GM12878 (cell line): ENCODE results near the gene TKTL1. TPM values are rescaled to one million over a fixed set of nuclear protein-coding genes. Genes with fewer than 3 reads are reported as not detected.

Experiments
- ATAC-seq: fragments of 200-7000 bp; cut with Tn5 transposase; 3 replicates; pipeline ENCODE4 v1.9.1; 2020; ENCODE audit warnings: mild to moderate bottlenecking, moderate library complexity
- BruUV-seq: library from RNA; stranded (reverse); fragments of 400-500 nt; replicated peaks from 2 replicates; lab custom pipeline; 2021; lab: Mats Ljungman, UMichigan
- CTCF ChIA-PET: fragments of 300-600 bp; sonication (Branson Sonifier 250); formaldehyde crosslinking; extraction: SDS; loops from one replicate; lab custom pipeline; 2021; ENCODE audit warnings: inconsistent platforms; lab: Yijun Ruan, JAX
- POLR2A ChIA-PET: fragments of 350-600 bp; formaldehyde crosslinking; extraction: SDS; loops from one replicate; lab custom pipeline; 2021; ENCODE audit warnings: inconsistent platforms; lab: Charles Lee
- RAD21 ChIA-PET: fragments of 300-600 bp; sonication (Branson Sonifier 250); formaldehyde crosslinking; loops from one replicate; lab custom pipeline; 2023; ENCODE audit warnings: antibody characterized with exemption; ENCODE audit not compliant: unreplicated experiment; lab: Charles Lee
- SMC1A ChIA-PET: fragments of 300-600 bp; sonication (Branson Sonifier 250); formaldehyde crosslinking; loops from one replicate; lab custom pipeline; 2023; ENCODE audit not compliant: unreplicated experiment, uncharacterized antibody; lab: Charles Lee
- DNase-seq: peaks from one replicate; pipeline ENCODE4 v3.0.0-alpha.2; 2011; ENCODE audit warnings: low read depth, low spot score
- FAIRE-seq: peaks from 3 replicates; lab custom pipeline; 2011; peaks lifted over from hg19 to GRCh38; lab: Jason Lieb, UNC
- H2AFZ ChIP-seq: 2 replicates; pipeline ENCODE4 v1.6.0; 2011; ENCODE audit warnings: low read depth, low read length, control low read depth; ENCODE audit not compliant: control insufficient read depth
- H3K27ac ChIP-seq: 2 replicates; pipeline ENCODE4 v1.5.1; 2011; ENCODE audit warnings: control low read depth; ENCODE audit not compliant: control insufficient read depth, insufficient read depth
- H3K27me3 ChIP-seq, 2 experiments: replicated peaks in 1 of 2; 2 replicates each; pipeline versions ENCODE4 v1.6.0 to v1.6.1; 2011; ENCODE audit warnings: low read length in 1 of 2; ENCODE audit not compliant: control insufficient read depth in 2 of 2, insufficient read depth in 2 of 2
- H3K36me3 ChIP-seq, 2 experiments: 2 replicates each; pipeline ENCODE4 v1.5.1; 2011; ENCODE audit warnings: low read length in 1 of 2; ENCODE audit not compliant: control insufficient read depth in 2 of 2, insufficient read depth in 2 of 2
- H3K4me1 ChIP-seq: 2 replicates; pipeline ENCODE4 v1.6.1; 2011; ENCODE audit warnings: mild to moderate bottlenecking, low read length, moderate library complexity, mixed read lengths; ENCODE audit not compliant: control insufficient read depth, insufficient read depth
- H3K4me2 ChIP-seq: 2 replicates; pipeline ENCODE4 v1.6.0; 2011; ENCODE audit warnings: control low read depth; ENCODE audit not compliant: control insufficient read depth, insufficient read depth
- H3K4me3 ChIP-seq: fragments of 200-600 bp; sonication (generic); 2 replicates; pipeline ENCODE4 v1.5.1; 2016
- H3K79me2 ChIP-seq: 2 replicates; pipeline ENCODE4 v1.6.0; 2011; ENCODE audit warnings: low read length; ENCODE audit not compliant: control insufficient read depth, insufficient read depth
- H3K9ac ChIP-seq: 2 replicates; pipeline ENCODE4 v1.8.0; 2011; ENCODE audit warnings: low read length, control low read depth, mixed read lengths; ENCODE audit not compliant: control insufficient read depth, insufficient read depth
- H3K9me3 ChIP-seq: replicated peaks from 3 replicates; pipeline ENCODE4 v1.5.1; 2011; ENCODE audit warnings: mild to moderate bottlenecking, low read length; ENCODE audit not compliant: control insufficient read depth, insufficient read depth
- H4K20me1 ChIP-seq: 2 replicates; pipeline ENCODE4 v1.6.0; 2011; ENCODE audit not compliant: control insufficient read depth, insufficient read depth
- CBX3 ChIP-seq: fragments of 200-600 bp; sonication (generic); IDR thresholded peaks from 2 replicates; pipeline ENCODE4 v1.6.1; 2016; ENCODE audit warnings: low read depth, borderline replicate concordance
- CEBPB ChIP-seq, 2 experiments: fragments of 150-350 bp in 1 of 2; IDR thresholded peaks; 2 replicates each; pipeline ENCODE4 v1.6.1; 2012 to 2014; ENCODE audit warnings: low read depth in 2 of 2, low read length in 2 of 2, borderline replicate concordance in 1 of 2, inconsistent platforms in 1 of 2
- MAX ChIP-seq: IDR thresholded peaks from 2 replicates; pipeline ENCODE4 v1.6.1; 2012; ENCODE audit warnings: low read depth, low read length, improper control_type of control experiment
- SREBF2 ChIP-seq: IDR thresholded peaks from 2 replicates; pipeline ENCODE4 v1.6.1; 2012; ENCODE audit warnings: mild to moderate bottlenecking, low read length
- USF1 ChIP-seq: IDR thresholded peaks from 2 replicates; pipeline ENCODE4 v1.6.1; 2011; ENCODE audit warnings: borderline replicate concordance, low read depth, mild to moderate bottlenecking, moderate library complexity, mixed read lengths, low read length; ENCODE audit not compliant: insufficient read depth; ENCODE audit errors: extremely low read length
- WGBS: methylation state at CpG from one replicate; pipeline ENCODE4 v1.1.6; 2016; ENCODE audit warnings: low lambda C conversion rate; ENCODE audit not compliant: insufficient replicate concordance, insufficient coverage; ENCODE audit errors: missing lambda C conversion rate; 5-methylcytosine and 5-hydroxymethylcytosine counted together
- in situ Hi-C: fragments of 300-500 bp; cut with MboI; formaldehyde crosslinking; loops from 9 replicates; pipeline ENCODE4 v1.14.3; 2018; ENCODE audit warnings: mixed read lengths
- intact Hi-C: fragments of 100-400 bp; cut with micrococcal nuclease; formaldehyde crosslinking; loops from one replicate; pipeline ENCODE4 v1.14.2; 2022; ENCODE audit not compliant: unreplicated experiment
- polyA plus RNA-seq, 11 experiments: library from polyadenylated mRNA; depleted of rRNA in 4 of 11; unstranded in 6 of 11; stranded (reverse) in 5 of 11; fragments of >200 nt; fragmentation: Nextera tagmentation in 4 of 11; fragmentation: Illumina TruSeq in 1 of 11; extraction: Ambion mirVana in 4 of 11; extraction: Trizol in 1 of 11; gene quantifications; 1 replicate in 1 of 11; 2 replicates in 10 of 11; pipeline versions ENCODE4 v1.2.1 to v1.2.3, GENCODE V29; 2011 to 2016; ENCODE audit warnings: inconsistent platforms in 2 of 11, missing spikeins in 2 of 11, low read depth in 1 of 11
- total RNA-seq, 4 experiments: library from RNA; depleted of rRNA in 3 of 4; stranded (reverse); fragments of >200 nt in 3 of 4; fragmentation: Illumina TruSeq in 1 of 4; extraction: Trizol in 1 of 4; gene quantifications; 2 replicates each; pipeline versions ENCODE4 v1.2.1 to v1.2.3, GENCODE V29; 2013 to 2021

The TKTL1 gene
- total and polyA plus RNA-seq, 10 of the 15 experiments (the other 5 are each of a cell fraction or from before 2014, with no cell fraction given): 0.01 to 0.07 TPM; not detected in 8

GRCh38 chrX:154352466-154352865 is 56.9 kb downstream of the TKTL1 start:
- H3K36me3 ChIP-seq: peaks cover 0 to 53% of the 10 kb centered on the region in 2 experiments; a peak in 2 of 4 replicates
- no peak for DNase-seq
- intact Hi-C loops: no loop called here
- 42% methylated on average over 13 of the region's 13 CpGs for WGBS
- H3K79me2 ChIP-seq: no peaks in the 10 kb centered on the region
- no peak for ATAC-seq
- in situ Hi-C loops: no loop called here
- no peak overlapping the region for H3K4me3 ChIP-seq
- BruUV-seq: TSS peak; percentile 57
- H4K20me1 ChIP-seq: no peaks in the 10 kb centered on the region
- no peaks in the 10 kb centered on the region for H3K4me1 ChIP-seq
- no peak overlapping the region for H3K4me2 ChIP-seq
- SMC1A ChIA-PET: no interaction called here
- H3K9me3 ChIP-seq: no peaks in the 10 kb centered on the region; the same call in 2 of the 3 replicates
- no peak overlapping the region for H3K27ac ChIP-seq
- no peak for FAIRE-seq
- no peaks in the 10 kb centered on the region for H3K27me3 ChIP-seq
- no peak for TF ChIP-seq CEBPB (IDR thresholded peaks at IDR 0.05; ENCODE audit: borderline replicate concordance in 1 of 2, low read depth in 2 of 2, low read length in 2 of 2)
- TF ChIP-seq MAX: no peak
- TF ChIP-seq USF1: no peak
- no peak for TF ChIP-seq CBX3
- TF ChIP-seq SREBF2: no peak
- CTCF ChIA-PET: no interaction called here
- no peak overlapping the region for H3K9ac ChIP-seq
- H2AFZ ChIP-seq: no peak overlapping the region
- POLR2A ChIA-PET: no interaction called here
- RAD21 ChIA-PET: no interaction called here
